HG02870 (cell line): ENCODE measurements around the gene PRKAR1B.
"Not testable (repeated sequence)": the region's sequence is repeated elsewhere in the genome, so short reads cannot be mapped to it uniquely, and the experiment has no call there.

ENCODE experiments used
- ATAC-seq: cut with Tn5 transposase; IDR thresholded peaks from one replicate; pipeline ENCODE4 v1.9.1; 2021; ENCODE audit warnings: mild to moderate bottlenecking, moderate library complexity; ENCODE audit not compliant: unreplicated experiment

Gene PRKAR1B

DNA sequence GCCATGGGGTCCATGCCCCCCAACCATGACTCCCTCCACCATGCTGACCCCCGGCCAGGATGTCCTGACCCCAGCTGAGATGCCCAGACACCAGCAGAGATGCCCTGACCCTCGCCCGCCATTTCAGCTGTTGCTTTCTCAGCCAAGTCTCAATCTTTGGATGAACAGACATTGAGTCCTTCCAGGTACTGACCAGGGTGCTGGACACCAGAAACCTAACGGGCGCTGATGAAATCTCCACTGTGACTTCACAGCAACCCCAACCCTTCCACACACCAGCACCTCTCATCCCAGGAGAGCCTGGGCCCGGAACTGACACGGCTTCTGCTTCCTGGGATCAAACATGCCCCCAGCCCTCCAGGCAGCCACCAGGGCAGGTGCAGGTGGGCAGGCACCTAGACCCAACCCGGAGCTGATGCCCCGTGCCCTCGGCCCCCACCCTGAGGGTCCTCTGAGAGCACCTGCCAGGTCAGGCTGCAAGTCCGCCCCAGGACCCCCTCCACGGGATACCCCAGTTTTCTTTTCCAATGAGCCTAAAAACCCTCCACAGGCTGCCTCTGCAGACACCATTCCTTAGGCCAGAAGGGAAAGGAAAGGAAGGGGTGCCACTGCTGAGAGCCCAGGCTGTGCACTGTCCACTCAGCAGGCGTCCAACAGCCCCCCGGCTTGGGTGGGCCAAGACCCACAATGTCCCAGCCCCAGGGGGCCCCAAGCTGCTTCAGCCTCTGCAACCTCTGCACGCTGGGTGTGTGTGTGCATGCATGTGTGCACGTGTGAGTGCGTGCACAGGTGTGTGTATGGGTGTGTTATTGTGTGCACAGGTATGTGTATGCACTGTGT is 164.1 kb downstream of the PRKAR1B start:
- no peak for ATAC-seq

DNA sequence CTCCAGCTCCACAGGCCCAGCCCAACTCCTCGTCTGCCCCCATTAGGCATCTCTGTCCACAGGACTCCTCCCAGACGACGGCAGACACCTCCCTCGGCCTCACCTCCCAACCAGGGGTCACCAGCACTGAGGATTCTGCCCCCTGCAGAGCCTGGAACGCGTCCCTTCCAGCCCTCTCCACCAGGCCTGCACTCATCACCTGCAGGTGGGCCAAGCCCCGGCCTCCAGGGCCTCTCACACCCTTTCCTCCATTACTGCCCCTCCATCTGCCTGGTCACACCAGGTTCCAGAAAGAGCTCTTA is 164.8 kb downstream of the PRKAR1B start:
- ATAC-seq, result no peak

DNA sequence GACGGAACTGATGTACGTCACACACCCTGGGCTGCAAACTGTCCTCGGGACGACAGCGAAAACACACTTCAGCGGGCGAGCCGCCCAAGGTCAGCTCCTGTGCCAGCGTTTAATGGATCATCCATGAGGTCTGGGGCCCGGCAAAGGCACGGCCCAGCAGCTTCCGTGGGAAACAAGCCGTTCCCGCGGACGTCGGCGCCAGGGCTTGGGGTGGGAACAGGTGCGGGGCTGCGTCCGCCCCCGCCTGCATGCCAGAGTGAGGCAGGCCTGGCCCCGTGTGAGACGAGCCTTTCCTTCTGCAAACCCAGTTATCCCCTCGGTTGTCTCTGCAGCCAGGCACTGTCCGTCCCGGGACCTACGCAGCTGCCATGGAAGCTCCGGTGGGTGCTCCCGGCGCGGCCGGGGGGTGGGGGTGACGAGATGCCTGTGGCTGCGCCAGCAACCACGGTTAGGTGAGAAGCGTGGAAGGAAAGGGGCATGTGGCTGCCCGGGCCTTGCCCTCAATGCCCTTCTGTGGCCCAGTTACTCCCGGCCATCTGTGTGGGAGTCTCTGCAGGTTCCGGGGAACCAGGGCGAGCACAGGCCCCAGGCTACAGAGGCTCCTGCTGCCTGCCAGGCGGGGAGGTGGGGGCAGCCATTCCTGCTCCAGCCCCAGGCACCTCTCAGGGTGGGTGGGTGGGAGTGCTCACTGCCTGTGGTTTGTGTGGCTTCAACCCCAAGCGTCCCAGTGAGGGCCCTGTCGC is 165.3 kb downstream of the PRKAR1B start:
- ATAC-seq, result no peak

DNA sequence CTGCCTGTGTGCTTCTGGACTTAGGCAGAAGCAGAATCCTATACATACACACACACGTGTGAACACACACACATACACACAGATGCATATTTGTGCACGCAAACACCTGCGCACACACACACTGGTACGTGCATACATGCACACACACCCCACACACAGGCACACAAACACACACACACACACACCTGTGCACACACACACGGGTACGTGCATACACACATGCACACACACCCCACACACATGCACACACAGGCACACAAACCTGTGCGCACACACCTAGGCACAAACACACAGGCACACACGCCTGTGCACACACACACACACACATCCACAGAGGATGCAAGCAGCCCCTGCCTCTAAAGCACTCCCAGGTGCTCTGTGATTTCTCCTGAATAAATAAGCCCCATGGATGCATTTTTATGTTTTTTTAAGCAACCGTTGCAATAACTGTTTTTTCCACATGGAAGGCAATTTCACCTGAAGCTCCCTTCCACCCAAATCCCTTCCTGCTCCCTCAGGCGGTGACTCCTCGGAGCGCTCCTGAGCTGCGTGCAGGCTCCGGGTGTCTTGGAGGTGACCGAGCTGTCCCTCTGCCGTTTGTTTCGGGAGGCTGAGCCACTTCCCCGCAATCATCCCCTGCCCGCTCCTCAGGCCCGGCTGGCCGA is 166.0 kb downstream of the PRKAR1B start:
- no peak for ATAC-seq

DNA sequence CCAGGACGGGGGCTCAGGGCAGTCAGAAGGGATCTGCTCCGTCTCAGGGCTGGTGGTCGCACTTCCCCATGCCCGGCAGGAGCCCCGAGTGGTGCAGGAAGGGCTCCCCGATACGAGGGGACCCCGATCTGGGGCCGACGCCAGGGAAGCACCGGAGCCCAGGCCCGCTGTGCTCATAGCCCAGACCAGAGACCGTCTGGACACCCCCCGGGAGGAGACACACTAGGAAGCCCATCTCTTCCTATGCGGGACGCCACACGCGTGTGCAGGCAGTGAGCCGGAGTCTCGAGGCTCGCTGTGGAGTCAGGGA is 167.7 kb downstream of the PRKAR1B start:
- no peak for ATAC-seq

DNA sequence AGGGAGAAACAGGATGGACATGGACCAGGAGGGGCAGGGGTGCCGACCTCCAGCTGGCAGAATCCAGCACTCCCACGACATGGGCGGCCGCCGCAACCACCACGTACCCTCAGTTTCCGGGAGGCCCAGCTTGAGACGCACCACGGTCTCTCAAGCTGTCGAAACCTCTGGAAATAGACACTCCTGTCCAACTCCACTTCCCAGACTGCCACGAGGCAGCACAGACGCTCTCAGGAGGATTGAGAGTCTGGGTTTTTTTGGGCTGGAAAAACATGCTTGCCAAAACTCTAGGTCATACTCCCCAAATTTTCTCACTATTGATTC is 169.6 kb downstream of the PRKAR1B start:
- no peak for ATAC-seq

DNA sequence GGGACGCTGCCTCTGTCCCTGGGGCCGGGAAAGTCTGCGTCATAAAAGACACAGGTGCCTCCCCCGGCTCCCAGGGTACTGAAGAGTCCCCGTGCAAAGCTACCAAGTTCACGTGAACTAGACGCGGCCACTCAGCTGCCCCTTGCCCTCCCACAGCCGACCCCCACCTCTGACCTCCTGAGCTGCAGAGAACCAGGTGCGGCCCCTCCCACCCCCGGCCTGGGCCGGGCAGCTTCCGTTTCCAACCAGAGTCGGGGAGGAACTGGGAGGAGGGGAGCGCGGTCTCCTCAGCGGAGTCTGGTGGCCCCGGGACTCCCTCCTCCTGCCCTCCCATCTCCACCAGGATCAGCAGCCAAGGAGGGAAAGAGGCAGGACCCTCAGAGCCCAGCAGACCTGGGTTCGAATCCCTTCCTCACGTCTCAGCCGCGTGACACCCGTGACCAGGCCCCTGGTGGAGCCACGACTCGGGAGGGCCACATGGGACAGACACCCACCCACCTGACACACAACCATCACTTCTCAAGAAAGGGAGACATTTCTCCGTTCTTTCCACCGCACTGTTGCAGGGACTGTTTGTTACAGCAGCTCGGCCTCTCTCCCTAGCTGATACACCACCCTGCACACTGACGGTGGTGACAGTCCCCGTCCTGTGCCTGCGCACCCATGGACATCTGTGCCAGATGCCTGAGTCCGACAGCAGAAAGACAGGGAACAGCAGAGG is 170.1 kb downstream of the PRKAR1B start:
- no peak for ATAC-seq

DNA sequence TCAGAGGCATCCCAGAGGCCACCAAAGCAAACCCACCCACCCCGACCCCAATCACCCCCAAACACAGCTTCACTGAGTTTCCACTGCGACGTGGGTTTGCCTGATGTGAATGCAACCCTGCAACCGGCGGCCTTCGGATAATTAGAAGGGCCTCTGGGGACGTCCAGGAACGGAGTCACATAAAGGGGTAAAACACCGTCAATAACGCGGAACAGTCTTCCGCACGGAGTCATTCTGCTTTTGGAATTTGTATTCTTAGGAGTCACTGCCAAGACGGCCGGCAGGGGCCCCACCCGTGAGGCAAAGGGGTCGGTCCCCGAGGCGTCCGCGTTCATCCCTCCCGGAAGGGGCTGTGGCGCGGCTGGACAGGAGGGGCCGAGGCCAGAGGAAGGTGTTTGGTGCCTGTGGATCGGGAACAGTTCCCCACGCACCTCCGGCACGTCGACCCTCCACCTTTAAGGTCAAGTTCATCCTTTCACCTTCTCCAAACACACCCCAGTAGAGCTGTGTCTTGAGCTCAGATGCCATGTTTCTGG is 170.7 kb downstream of the PRKAR1B start:
- no peak for ATAC-seq

DNA sequence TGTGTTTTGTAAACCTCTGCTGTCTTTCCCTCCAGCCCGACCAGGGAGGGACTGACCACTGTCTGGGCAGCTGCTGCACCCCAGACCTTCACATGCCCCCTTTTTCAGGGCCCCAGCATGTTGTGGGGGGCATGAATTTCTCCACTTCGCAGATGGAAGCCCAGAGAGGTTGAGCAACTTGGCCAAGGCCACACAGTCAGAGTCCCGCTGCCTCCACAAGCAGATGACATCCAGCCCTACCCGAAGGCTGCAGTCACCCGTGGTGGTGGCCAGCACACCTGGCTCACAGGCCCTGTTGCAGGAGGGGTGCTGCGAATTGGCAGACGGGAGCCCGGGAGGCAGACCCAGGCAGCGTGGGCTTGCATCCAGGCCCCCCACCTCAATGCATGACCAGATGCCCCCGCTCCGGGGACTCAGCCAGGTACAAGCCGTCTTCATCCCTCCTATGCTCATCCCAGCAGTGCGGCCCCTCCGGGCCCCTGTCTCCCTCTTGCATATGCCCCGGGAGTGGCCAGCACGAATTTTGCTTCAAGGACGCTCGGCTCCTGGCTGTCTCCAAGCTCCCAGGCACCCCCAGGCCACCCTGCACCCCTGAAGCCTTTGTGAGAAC is 171.4 kb downstream of the PRKAR1B start:
- no peak for ATAC-seq

DNA sequence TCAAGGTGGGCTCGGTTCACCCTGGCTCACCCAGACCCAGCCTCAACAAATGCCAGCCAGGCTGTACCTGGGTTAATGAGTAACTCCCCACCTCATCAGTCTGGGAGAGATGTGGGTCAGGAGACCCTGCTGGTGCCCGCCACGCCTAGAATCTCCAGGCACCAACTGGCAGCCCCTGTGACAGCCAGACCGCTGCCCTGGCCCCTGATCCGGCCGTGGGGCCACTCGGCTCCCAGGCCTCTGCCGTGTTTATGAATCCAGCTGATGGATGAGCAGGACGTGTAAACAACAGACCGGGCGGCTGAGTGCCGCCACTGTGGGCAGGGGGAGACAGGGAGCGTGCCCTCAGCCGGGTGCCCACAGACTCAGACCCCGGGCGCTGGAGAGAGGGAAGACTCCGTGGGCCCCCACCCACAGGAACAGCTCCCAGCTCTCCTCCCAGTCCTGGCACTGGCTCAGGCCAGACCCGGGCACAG is 173.4 kb downstream of the PRKAR1B start:
- no peak for ATAC-seq

DNA sequence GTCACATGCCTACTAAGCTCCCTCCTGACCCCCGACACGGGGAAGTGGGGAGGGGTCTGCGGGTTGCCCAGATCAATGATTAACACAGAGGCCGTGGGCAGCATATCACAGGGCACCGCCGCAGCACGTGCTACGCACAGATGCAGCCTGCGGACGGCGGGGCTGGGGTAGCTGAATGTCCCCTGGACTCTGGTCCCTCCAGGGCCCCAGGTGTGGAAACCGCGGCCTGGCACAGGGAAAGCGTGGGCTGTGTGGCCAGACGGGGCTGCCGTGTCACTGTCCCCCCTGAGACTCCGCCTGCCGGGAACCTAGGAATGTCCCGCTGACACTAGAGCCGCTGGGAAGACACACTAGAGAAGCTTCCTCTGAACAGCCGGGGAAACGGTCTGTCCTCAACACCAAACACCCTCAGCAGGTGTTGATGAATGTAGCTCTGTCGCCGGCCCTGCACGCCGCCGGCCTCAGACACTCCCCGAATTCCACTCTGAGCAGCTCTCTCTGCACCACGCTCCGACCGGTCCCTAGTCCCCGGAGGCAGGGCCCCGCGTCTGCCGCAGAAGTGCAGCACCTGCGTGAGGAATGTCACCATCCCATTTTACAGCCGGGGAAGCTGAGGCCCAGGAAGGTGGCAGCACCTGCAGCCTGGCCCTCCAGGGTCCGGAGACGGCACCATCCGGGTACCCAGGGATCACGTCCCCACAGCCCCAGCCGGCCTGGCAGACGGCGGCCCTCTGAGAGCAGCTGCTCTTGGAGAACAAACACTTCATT is 174.0 kb downstream of the PRKAR1B start:
- ATAC-seq, result no peak

DNA sequence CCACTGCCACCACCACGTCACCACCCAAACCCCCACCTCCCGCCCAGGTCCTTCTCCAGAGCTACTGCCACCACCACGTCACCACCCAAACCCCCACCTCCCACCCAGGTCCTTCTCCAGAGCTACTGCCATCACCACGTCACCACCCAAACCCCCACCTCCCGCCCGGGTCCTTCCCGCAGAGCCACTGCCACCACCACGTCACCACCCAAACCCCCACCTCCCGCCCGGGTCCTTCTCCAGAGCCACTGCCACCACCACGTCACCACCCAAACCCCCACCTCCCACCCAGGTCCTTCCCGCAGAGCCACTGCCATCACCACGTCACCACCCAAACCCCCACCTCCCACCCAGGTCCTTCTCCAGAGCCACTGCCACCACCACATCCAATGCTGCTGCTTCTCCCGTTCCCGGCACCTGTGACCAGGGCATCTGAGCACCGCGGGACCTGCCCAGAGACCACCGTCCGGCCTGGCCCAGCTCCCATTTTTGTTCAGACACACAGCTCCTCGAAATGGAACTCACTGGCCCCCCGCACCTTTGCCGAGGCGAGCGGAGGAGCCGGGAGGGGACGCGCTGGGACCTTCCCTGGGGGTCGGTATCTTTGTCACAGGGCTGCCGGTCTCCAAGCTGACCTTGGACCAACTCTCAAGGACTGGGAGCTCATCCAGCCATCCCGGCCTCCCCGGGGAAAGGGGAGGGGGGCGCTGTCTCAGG is 174.8 kb downstream of the PRKAR1B start:
- ATAC-seq, result not testable (repeated sequence)

DNA sequence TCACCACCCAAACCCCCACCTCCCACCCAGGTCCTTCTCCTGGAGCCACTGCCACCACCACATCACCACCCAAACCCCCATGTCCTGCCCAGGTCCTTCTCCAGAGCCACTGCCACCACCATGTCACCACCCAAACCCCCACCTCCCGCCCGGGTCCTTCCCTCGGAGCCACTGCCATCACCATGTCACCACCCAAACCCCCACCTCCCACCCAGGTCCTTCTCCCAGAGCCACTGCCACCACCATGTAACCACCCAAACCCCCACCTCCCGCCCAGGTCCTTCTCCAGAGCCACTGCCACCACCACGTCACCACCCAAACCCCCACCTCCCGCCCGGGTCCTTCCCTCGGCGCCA is 175.5 kb downstream of the PRKAR1B start:
- not testable (repeated sequence) for ATAC-seq

DNA sequence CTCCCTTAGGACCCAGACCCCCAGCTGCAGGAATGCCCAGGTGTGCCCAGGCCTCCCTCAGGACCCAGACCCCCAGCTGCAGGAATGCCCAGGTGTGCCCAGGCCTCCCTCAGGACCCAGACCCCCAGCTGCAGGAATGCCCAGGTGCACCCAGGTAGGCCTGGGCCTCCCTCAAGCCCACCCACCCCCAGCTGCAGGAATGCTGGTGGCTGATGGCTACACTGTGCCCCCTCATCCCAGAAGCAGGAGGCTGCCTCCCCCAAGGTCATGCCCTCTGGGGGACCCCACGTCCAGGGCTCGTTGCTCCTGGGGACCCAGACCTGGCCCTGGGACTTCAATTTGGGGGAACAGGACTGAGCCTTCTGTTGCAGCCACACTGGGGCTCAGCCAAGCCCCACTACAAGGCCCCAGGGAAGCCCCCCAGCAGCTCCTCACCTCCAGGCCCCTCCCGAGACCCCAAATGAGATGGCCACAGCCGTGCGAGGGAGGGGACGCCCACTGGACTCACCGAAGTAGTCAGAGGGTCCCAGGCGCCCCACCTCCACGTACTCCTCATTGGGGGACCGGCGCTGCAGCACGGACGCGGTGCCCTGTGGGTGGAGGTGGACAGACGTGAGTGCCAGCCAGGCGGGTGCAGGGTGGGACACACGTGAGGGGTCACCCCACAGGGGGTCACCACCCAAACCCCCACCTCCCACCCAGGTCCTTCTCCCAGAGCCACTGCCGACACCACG is 176.0 kb downstream of the PRKAR1B start:
- ATAC-seq, result no peak

DNA sequence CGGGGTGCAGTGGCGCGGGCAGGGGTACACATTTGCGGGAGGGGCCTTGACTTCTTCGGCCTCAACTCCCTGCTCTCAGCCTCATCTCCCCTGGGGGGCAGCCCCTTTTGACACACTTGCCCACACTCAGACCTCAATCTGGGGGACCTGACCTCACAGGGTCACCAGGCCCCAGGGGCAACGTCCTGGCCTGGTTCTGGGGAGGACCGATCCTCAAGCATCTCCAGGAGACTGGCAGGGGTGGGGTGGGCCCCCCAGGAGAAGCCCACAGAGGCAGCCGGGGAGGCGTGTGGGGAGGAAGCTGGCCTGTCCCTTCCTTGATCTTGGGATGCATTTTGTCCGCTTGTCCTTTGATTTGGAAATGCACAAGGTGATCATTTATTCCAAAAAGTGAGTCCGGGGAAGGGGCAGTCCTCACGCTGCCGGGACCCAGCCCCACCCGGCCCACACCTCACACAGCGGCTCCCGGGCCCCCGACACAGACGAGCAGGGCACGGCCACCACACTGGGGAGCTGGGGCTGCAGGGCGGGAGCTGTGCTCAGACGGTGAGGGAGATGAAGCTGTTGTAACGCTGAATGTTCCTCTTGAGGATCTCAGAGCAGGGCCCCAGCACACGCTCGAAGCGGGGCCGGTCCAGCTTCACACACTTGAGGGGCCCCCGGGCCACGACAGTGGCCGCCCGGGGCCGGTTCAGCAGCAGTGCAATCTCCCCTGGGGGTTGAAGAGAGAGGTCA is 177.0 kb downstream of the PRKAR1B start:
- ATAC-seq, result no peak

DNA sequence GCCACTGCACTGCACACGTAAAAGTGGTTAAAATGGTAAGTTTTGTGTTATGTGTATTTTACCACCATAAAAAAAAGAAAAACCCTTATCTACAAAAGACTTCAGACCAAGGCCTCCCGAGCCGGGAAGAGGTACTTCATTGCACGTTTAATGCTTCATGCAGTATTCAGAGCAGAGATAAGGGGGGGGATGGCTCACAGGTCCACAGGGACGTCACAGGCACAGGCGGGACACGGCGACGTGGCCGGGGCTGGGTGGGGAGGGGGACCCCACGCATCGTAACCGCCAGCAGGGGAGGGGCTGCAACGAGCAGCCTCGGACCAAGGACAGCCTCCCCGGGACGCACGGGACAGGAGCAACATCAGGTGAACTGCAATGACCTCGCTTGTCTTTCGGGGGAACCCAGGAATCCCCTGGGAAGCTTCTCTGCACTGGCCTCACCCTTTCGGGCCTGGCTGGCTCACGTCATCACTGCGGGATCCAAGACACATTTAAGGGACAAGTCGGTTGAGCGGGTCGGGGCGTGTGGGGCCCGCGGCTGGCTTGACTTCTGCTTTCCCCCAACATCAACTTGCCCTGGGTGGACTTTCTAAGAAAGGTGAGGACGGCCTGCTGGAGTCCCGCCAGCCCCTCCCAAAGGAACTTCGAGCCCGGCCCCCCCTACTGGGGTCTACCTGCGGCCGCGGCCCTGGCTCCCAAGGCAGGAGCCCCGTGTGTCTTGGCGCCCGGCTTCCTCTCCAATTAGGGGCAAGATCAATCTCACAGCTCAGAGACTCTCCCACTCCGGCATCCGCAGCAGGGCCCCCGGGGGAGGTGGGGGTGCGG is 177.8 kb downstream of the PRKAR1B start:
- no peak for ATAC-seq

DNA sequence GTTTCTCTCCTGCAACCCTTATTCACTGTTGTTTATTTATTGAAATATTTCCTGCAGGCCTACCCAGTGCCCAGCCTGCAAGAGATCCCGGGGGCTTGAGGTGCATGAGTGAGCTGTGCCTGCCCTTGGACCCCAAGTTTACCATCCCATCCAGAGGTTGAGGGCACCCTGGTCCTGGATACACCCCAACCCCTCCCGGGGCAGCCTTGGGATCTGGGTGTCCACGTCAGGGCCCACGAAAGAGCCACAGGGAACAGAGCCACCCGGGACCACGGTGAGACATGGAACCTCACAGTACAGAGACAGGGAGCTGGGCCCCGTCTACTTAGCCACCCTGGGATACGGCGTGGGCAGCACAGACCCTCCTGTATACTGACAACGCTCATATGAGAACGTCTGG is 178.7 kb downstream of the PRKAR1B start:
- ATAC-seq, result no peak
